ENCODE results near the gene GRN. TPM values are rescaled to one million over a fixed set of nuclear protein-coding genes. Genes with fewer than 3 reads are reported as not detected.

GRN gene
- total RNA-seq, 1 experiment from 2014 or later = 206 TPM

GRCh38 chr17:44376779-44377178, 31.7 kb downstream of the GRN start:
- BruUV-seq (replicated peaks) = no TSS peak
- ATAC-seq (no peak), DNase-seq (ENCODE audit: low read depth, low spot score) (no peak)
- no peaks in the 10 kb centered on the region for H4K20me1 ChIP-seq (ENCODE audit: insufficient read depth)
- ChIA-PET POLR2A (no interaction called here), CTCF (interaction anchor here (0.7 to 1.7 kb wide), 6 partner anchors 8 to 433 kb away, joined by 3 to 9 read pairs (median 4); partner anchors contain the start of gene FAM171A2), RAD21 (ENCODE audit: low non-redundant PET in 1 of 2, low total read pairs in 2 of 2, uncharacterized antibody in 2 of 2, unreplicated experiment in 2 of 2) (no interaction called here)
- no peaks in the 10 kb centered on the region for H3K36me3 ChIP-seq (ENCODE audit: control insufficient read depth in 1 of 2, insufficient read depth in 2 of 2, low read length in 2 of 2)
- no peaks in the 10 kb centered on the region for H3K27me3 ChIP-seq (ENCODE audit: insufficient read depth, low read length)
- H3K9ac ChIP-seq (ENCODE audit: low read length) = no peak overlapping the region
- no peak overlapping the region for H3K4me2 ChIP-seq (ENCODE audit: low read length)
- no peak overlapping the region for H3K4me3 ChIP-seq (replicated peaks in 1 of 2; ENCODE audit: low read depth in 1 of 2, low read length in 2 of 2)
- no peaks in the 10 kb centered on the region for H3K9me2 ChIP-seq (ENCODE audit: insufficient read depth)
- H3K27ac ChIP-seq (ENCODE audit: low read depth, low read length) = no peak overlapping the region
- no peaks in the 10 kb centered on the region for H3K79me2 ChIP-seq (ENCODE audit: insufficient read depth, low read length)
- peaks cover 0 to 13% of the 10 kb centered on the region in 2 experiments; a peak in 3 of 4 replicates for H3K4me1 ChIP-seq (ENCODE audit: control insufficient read depth in 1 of 2, insufficient read depth in 2 of 2, low read length in 2 of 2)
- no peak for TF ChIP-seq SP1 (IDR thresholded peaks at IDR 0.05; ENCODE audit: low read depth)
- TF ChIP-seq FOSL1 (IDR thresholded peaks at IDR 0.05; ENCODE audit: low read depth) = no peak
- no peak for TF ChIP-seq POLR2AphosphoS5 (IDR thresholded peaks at IDR 0.05; ENCODE audit: low read depth, low read length)
- no peak for TF ChIP-seq ZNF274 (IDR thresholded peaks at IDR 0.05; ENCODE audit: low read depth, low read length)
- TF ChIP-seq EGR1 (IDR thresholded peaks at IDR 0.05; ENCODE audit: low read depth) = no peak
- TF ChIP-seq SIN3A (IDR thresholded peaks at IDR 0.05; ENCODE audit: low read depth) = no peak
- TF ChIP-seq EZH2phosphoT487 (IDR thresholded peaks at IDR 0.05; ENCODE audit: borderline replicate concordance) = no peak
- no peak for TF ChIP-seq JUND (IDR thresholded peaks at IDR 0.05)
- TF ChIP-seq EZH2 (IDR thresholded peaks at IDR 0.05) = no peak
- TF ChIP-seq TCF7L2 (IDR thresholded peaks at IDR 0.05; ENCODE audit: borderline replicate concordance, extremely low read depth, insufficient read depth, insufficient read length) = no peak
- TF ChIP-seq RAD21 (IDR thresholded peaks at IDR 0.05; ENCODE audit: low read depth) = no peak
- TF ChIP-seq REST (IDR thresholded peaks at IDR 0.05; ENCODE audit: low read depth) = no peak
- no peak for TF ChIP-seq ATF3 (IDR thresholded peaks at IDR 0.05)
- TF ChIP-seq YY1 (IDR thresholded peaks at IDR 0.05; ENCODE audit: extremely low read depth, insufficient replicate concordance, low read depth, low read length) = no peak
- no peak for TF ChIP-seq ELF1 (IDR thresholded peaks at IDR 0.05; ENCODE audit: borderline replicate concordance, low read depth)
- TF ChIP-seq CTCF (IDR thresholded peaks at IDR 0.05 in 2 of 3, conservative IDR thresholded peaks at IDR 0.05 in 1 of 3; ENCODE audit: borderline replicate concordance in 1 of 3, insufficient read depth in 1 of 3, low read depth in 2 of 3, low read length in 2 of 3) = no peak
- TF ChIP-seq POLR2A (IDR thresholded peaks at IDR 0.05; ENCODE audit: borderline replicate concordance, extremely low read depth, insufficient read depth, insufficient read length) = no peak
- no peak for TF ChIP-seq CBX3 (IDR thresholded peaks at IDR 0.05; ENCODE audit: low read depth)
- no peak overlapping the region for H2AFZ ChIP-seq (ENCODE audit: low read depth, low read length, poor library complexity, severe bottlenecking)
- H3K9me3 ChIP-seq (ENCODE audit: control insufficient read depth in 1 of 2, insufficient read depth in 1 of 2, low read depth in 1 of 2, low read length in 2 of 2) = no peaks in the 10 kb centered on the region
- intact Hi-C loops (cut with micrococcal nuclease) = no loop called here

Measured in HCT116 (cell line).